ENCODE results near the gene TENM3.

The TENM3 gene

DNA sequence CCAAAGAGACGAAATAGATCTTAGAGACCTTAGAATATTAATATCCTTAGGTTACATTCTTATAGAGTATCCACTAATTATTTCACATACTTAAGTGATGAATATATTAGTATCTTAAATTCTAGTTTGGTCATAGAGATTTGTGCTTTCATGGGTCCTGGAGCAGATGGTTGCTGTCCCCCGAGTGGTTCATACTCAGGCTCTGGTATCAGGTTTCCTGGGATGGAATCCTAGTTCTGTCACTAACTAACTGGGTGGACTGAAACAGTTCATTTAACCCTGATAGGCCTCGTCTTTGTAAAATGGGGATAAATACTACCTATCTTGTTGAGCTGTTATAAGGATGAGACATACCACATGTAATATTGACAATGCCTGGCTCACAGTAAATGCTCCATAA, 264.6 kb downstream of the TENM3 start:
- no peak overlapping the region for H3K9ac ChIP-seq (ENCODE audit: low read depth in 1 of 2, low read length in 2 of 2)
- H3K36me3 ChIP-seq (ENCODE audit: control insufficient read depth in 1 of 2, insufficient read depth in 2 of 2, low read length in 2 of 2): no peaks in the 10 kb centered on the region
- no peaks in the 10 kb centered on the region for H3K9me3 ChIP-seq (ENCODE audit: control insufficient read depth in 1 of 2, low read length in 2 of 2)
- H3K4me3 ChIP-seq (ENCODE audit: low read depth in 1 of 2, low read length in 2 of 2): no peak overlapping the region
- no peaks in the 10 kb centered on the region for H3K27me3 ChIP-seq (ENCODE audit: control insufficient read depth in 1 of 2, insufficient read depth in 2 of 2, low read length in 2 of 2)
- H3K27ac ChIP-seq (ENCODE audit: low read depth, low read length): no peak overlapping the region
- H3K4me1 ChIP-seq (ENCODE audit: control insufficient read depth in 1 of 2, insufficient read depth in 2 of 2, low read length in 2 of 2): no peaks in the 10 kb centered on the region

DNA sequence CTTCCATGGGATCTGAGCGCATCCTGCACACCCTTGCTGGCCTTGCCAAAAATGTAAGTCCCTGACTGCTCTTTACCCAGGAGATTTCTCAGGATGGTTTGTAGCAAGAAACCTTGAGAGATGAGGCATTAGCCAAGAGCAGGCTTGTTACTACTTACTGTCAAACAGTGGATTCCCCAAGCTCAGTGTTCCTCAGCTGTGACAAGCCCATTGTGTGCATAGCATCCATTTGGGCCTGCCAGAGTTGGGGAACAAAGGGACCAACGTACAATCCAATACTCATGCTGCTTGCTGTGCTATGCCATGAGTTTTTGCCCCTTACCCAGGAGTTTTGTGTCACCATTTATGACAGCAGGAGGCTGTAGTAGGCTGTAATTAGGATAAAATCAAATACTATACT, 267.6 kb downstream of the TENM3 start:
- no peaks in the 10 kb centered on the region for H3K4me1 ChIP-seq (ENCODE audit: control insufficient read depth in 1 of 2, insufficient read depth in 2 of 2, low read length in 2 of 2)
- H3K9ac ChIP-seq (ENCODE audit: low read depth in 1 of 2, low read length in 2 of 2): no peak overlapping the region
- no peak overlapping the region for H3K27ac ChIP-seq (ENCODE audit: low read depth, low read length)
- no peak overlapping the region for H3K4me3 ChIP-seq (ENCODE audit: low read depth in 1 of 2, low read length in 2 of 2)
- H3K9me3 ChIP-seq (ENCODE audit: control insufficient read depth in 1 of 2, low read length in 2 of 2): no peaks in the 10 kb centered on the region
- H3K36me3 ChIP-seq (ENCODE audit: control insufficient read depth in 1 of 2, insufficient read depth in 2 of 2, low read length in 2 of 2): no peaks in the 10 kb centered on the region
- no peaks in the 10 kb centered on the region for H3K27me3 ChIP-seq (ENCODE audit: control insufficient read depth in 1 of 2, insufficient read depth in 2 of 2, low read length in 2 of 2)

DNA sequence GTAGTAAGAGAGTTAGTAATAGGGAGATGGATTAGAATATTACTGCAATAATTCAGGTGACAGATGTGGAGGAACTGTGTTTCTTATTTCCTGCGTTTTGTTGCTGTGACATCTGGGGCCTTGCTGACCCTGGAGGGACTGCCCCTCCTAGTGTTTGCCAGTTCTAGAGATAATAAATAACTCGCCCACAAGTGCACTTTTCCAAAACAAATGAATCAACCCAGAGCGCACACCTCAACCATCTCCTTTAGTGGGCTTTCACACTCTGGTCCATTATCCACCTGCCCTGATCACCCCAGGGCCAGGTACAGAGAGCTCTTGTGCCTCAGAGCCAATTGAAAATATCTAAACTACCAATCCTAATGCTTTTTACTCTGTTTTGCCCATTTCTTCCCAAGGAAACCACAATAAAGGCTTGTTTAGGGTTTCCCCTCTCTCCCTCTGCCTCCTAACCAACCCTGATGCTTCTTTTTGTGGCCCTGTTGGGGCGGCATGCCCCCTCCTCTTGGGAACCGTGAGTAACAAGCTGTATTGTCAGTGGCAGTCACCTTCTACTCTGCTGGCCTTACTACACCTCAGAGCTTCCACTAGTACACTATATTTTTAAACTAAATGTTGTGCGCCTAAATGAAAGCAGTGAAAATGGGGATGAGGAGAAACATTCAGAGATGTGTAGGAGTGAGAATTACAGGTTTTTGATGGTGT, 270.5 kb downstream of the TENM3 start:
- Histone ChIP-seq H3K36me3 (ENCODE audit: control insufficient read depth in 1 of 2, insufficient read depth in 2 of 2, low read length in 2 of 2) (no peaks in the 10 kb centered on the region), H3K9me3 (ENCODE audit: control insufficient read depth in 1 of 2, low read length in 2 of 2) (no peaks in the 10 kb centered on the region), H3K27me3 (ENCODE audit: control insufficient read depth in 1 of 2, insufficient read depth in 2 of 2, low read length in 2 of 2) (no peaks in the 10 kb centered on the region), H3K9ac (ENCODE audit: low read depth in 1 of 2, low read length in 2 of 2) (no peak overlapping the region), H3K4me3 (ENCODE audit: low read depth in 1 of 2, low read length in 2 of 2) (no peak overlapping the region), H3K4me1 (ENCODE audit: control insufficient read depth in 1 of 2, insufficient read depth in 2 of 2, low read length in 2 of 2) (no peaks in the 10 kb centered on the region), H3K27ac (ENCODE audit: low read depth, low read length) (no peak overlapping the region)

DNA sequence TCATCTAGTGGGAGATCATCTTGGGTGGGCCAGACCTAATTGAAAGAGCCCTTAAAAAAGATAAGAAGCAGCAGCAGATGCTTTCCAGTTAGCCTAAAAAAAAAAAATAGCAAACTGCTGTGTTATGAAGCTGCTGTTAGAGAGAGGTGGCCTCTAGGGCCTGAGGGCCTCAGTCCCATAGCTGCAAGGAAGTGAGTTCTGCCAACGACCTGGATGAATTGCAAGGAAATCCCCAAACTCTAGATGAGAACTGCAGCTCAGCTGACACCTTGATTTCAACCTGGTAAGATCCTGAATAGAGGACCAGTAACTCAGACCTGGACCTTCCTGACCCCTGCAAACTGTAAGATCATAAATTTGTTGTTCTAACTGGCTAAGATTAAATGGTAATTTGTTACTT, 275.2 kb downstream of the TENM3 start:
- Histone ChIP-seq H3K27ac (ENCODE audit: low read depth, low read length) (no peak overlapping the region), H3K4me3 (ENCODE audit: low read depth in 1 of 2, low read length in 2 of 2) (no peak overlapping the region), H3K4me1 (ENCODE audit: control insufficient read depth in 1 of 2, insufficient read depth in 2 of 2, low read length in 2 of 2) (no peaks in the 10 kb centered on the region), H3K9me3 (ENCODE audit: control insufficient read depth in 1 of 2, low read length in 2 of 2) (no peaks in the 10 kb centered on the region), H3K9ac (ENCODE audit: low read depth in 1 of 2, low read length in 2 of 2) (no peak overlapping the region), H3K27me3 (ENCODE audit: control insufficient read depth in 1 of 2, insufficient read depth in 2 of 2, low read length in 2 of 2) (no peaks in the 10 kb centered on the region), H3K36me3 (ENCODE audit: control insufficient read depth in 1 of 2, insufficient read depth in 2 of 2, low read length in 2 of 2) (no peaks in the 10 kb centered on the region)

DNA sequence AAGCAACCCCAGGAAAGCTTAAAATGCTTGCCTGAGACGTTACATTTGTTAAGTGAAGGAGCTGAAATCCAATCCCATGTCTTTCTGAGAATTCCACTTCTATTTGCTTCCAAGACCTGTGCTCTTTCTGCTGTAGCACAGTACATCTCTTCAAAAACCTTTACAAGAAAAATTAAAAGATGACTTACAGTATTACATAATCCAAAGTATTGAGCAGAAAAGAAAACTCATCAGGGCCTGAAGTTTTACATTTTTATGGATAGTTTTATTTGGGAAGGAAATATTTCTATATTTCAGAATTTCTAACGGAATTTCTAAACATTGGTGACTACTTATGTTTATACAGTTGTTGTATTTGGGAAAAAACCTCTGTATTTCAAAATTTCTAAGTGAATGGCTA, 276.3 kb downstream of the TENM3 start:
- Histone ChIP-seq H3K27me3 (ENCODE audit: control insufficient read depth in 1 of 2, insufficient read depth in 2 of 2, low read length in 2 of 2) (no peaks in the 10 kb centered on the region), H3K4me1 (ENCODE audit: control insufficient read depth in 1 of 2, insufficient read depth in 2 of 2, low read length in 2 of 2) (no peaks in the 10 kb centered on the region), H3K4me3 (ENCODE audit: low read depth in 1 of 2, low read length in 2 of 2) (no peak overlapping the region), H3K36me3 (ENCODE audit: control insufficient read depth in 1 of 2, insufficient read depth in 2 of 2, low read length in 2 of 2) (no peaks in the 10 kb centered on the region), H3K9ac (ENCODE audit: low read depth in 1 of 2, low read length in 2 of 2) (no peak overlapping the region), H3K9me3 (ENCODE audit: control insufficient read depth in 1 of 2, low read length in 2 of 2) (no peaks in the 10 kb centered on the region), H3K27ac (ENCODE audit: low read depth, low read length) (no peak overlapping the region)

DNA sequence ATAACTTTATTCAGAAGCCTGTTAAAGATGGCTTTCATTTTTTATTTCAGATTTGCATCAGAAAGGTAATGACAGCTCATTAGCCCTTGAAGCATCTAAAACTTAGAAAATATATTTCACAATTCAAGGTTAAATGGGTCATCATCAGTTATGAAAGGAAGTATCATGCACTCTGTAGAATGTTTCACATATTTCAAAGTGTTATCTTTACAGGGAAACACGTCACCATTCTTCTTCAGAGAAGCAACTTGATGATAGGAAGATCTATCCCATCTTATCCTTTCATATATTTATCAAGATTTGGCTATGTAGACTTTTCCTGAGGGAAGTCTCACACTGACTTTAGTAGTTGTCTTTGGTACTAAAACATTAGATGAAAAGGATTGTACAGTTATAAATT, 277.8 kb downstream of the TENM3 start:
- Histone ChIP-seq H3K27ac (ENCODE audit: low read depth, low read length) (no peak overlapping the region), H3K4me3 (ENCODE audit: low read depth in 1 of 2, low read length in 2 of 2) (no peak overlapping the region), H3K27me3 (ENCODE audit: control insufficient read depth in 1 of 2, insufficient read depth in 2 of 2, low read length in 2 of 2) (no peaks in the 10 kb centered on the region), H3K4me1 (ENCODE audit: control insufficient read depth in 1 of 2, insufficient read depth in 2 of 2, low read length in 2 of 2) (no peaks in the 10 kb centered on the region), H3K9me3 (ENCODE audit: control insufficient read depth in 1 of 2, low read length in 2 of 2) (no peaks in the 10 kb centered on the region), H3K9ac (ENCODE audit: low read depth in 1 of 2, low read length in 2 of 2) (no peak overlapping the region), H3K36me3 (ENCODE audit: control insufficient read depth in 1 of 2, insufficient read depth in 2 of 2, low read length in 2 of 2) (no peaks in the 10 kb centered on the region)

DNA sequence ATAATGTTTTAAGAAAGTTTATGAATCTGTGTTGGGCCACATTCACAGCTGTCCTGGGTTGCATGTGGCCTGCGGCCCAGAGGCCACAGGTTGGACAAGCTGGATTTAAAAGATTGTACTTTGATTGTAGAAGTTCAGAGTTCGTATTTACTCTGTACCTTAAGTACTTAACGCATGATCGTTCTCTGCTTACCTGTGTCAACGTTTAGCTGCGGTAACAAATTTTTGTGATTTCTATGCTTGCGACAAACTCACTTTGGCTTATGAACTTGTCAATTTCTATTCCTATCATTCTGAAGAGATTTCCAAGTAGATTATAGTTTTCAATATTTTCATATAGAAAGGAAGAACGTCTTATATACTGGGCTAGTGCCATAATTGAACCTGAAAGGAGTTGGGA, 285.6 kb downstream of the TENM3 start:
- Histone ChIP-seq H3K27ac (ENCODE audit: low read depth, low read length) (no peak overlapping the region), H3K36me3 (ENCODE audit: control insufficient read depth in 1 of 2, insufficient read depth in 2 of 2, low read length in 2 of 2) (no peaks in the 10 kb centered on the region)

DNA sequence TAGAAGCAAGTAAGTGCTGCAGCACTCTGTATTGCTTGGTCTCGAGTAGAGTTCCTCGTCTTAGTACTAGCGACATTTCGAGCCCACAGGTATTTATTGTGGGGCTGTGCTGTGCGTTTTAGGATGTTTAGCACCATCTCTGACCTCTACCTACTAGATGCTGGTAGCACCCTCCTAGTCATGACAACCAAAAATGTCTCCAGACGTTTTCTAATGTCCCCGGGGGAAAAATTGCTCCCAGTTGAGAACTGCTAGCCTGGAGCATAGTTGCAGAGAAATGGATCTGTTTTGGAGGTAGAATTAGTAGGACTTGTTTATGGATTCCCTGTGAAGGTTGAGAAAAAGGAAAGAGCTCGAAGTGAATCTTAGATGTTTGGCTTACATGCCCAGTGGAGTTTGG, 287.2 kb downstream of the TENM3 start:
- Histone ChIP-seq H3K27me3 (ENCODE audit: control insufficient read depth in 1 of 2, insufficient read depth in 2 of 2, low read length in 2 of 2) (no peaks in the 10 kb centered on the region), H3K9ac (ENCODE audit: low read depth in 1 of 2, low read length in 2 of 2) (no peak overlapping the region), H3K4me1 (ENCODE audit: control insufficient read depth in 1 of 2, insufficient read depth in 2 of 2, low read length in 2 of 2) (no peaks in the 10 kb centered on the region), H3K4me3 (ENCODE audit: low read depth in 1 of 2, low read length in 2 of 2) (no peak overlapping the region), H3K27ac (ENCODE audit: low read depth, low read length) (no peak overlapping the region), H3K36me3 (ENCODE audit: control insufficient read depth in 1 of 2, insufficient read depth in 2 of 2, low read length in 2 of 2) (no peaks in the 10 kb centered on the region), H3K9me3 (ENCODE audit: control insufficient read depth in 1 of 2, low read length in 2 of 2) (no peaks in the 10 kb centered on the region)

More for the DNA sequence above, 285.6 kb downstream of the TENM3 start:
- H3K27me3 ChIP-seq (ENCODE audit: control insufficient read depth in 1 of 2, insufficient read depth in 2 of 2, low read length in 2 of 2): no peaks in the 10 kb centered on the region
- no peak overlapping the region for H3K9ac ChIP-seq (ENCODE audit: low read depth in 1 of 2, low read length in 2 of 2)
- H3K4me1 ChIP-seq (ENCODE audit: control insufficient read depth in 1 of 2, insufficient read depth in 2 of 2, low read length in 2 of 2): no peaks in the 10 kb centered on the region
- H3K9me3 ChIP-seq (ENCODE audit: control insufficient read depth in 1 of 2, low read length in 2 of 2): no peaks in the 10 kb centered on the region
- H3K4me3 ChIP-seq (ENCODE audit: low read depth in 1 of 2, low read length in 2 of 2): no peak overlapping the region

DNA sequence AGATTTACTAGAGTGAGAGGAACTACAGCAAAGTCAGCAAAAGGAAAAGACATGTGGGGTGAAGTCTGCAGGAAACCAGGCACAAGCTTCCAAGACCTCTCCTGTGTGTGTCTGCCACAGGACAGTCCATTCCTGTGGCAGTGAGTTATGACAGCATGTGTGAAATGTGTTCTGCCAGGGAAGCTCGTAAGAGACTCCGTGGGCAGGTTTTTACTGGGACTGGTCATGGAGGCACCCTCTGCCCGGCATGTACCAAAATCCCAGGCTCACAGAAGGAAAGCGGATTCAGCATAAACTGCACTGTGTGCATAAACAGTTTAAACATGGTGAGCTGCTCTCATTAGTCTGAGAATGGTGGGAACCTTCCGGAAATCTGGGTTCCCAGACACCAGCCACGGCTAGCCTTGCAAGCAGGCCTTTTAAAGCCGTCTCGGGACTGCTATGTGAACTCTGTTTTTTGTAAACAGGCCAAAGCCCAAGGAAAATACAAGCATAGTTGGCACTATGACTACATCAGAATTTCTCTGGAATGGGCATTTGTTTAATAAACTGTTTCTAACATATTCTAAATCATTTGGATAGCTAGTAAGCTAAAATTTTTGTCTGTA, 288.5 kb downstream of the TENM3 start:
- Histone ChIP-seq H3K4me3 (ENCODE audit: low read depth in 1 of 2, low read length in 2 of 2) (no peak overlapping the region), H3K27ac (ENCODE audit: low read depth, low read length) (no peak overlapping the region), H3K9me3 (ENCODE audit: control insufficient read depth in 1 of 2, low read length in 2 of 2) (no peaks in the 10 kb centered on the region), H3K27me3 (ENCODE audit: control insufficient read depth in 1 of 2, insufficient read depth in 2 of 2, low read length in 2 of 2) (no peaks in the 10 kb centered on the region), H3K9ac (ENCODE audit: low read depth in 1 of 2, low read length in 2 of 2) (no peak overlapping the region), H3K36me3 (ENCODE audit: control insufficient read depth in 1 of 2, insufficient read depth in 2 of 2, low read length in 2 of 2) (no peaks in the 10 kb centered on the region), H3K4me1 (ENCODE audit: control insufficient read depth in 1 of 2, insufficient read depth in 2 of 2, low read length in 2 of 2) (no peaks in the 10 kb centered on the region)

DNA sequence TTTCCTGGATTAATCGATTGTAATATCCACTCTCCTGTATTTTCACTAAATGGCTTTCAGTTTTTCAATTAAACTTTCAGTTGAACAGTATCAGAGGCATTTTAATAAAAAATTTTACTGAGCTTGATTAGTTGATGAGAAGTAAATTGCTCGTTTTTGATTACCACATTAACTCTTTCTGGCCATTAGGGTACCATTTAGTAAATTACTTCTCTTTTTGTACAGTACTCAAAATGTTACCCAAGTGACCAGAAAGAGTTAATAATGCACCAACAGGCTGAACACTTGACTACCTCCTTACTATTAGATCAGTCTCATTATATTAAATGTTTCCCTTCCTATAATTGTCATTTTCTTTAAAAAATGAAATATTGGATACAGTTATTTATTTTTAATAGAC, 289.2 kb downstream of the TENM3 start:
- Histone ChIP-seq H3K4me3 (ENCODE audit: low read depth in 1 of 2, low read length in 2 of 2) (no peak overlapping the region), H3K36me3 (ENCODE audit: control insufficient read depth in 1 of 2, insufficient read depth in 2 of 2, low read length in 2 of 2) (no peaks in the 10 kb centered on the region), H3K9me3 (ENCODE audit: control insufficient read depth in 1 of 2, low read length in 2 of 2) (no peaks in the 10 kb centered on the region), H3K27ac (ENCODE audit: low read depth, low read length) (no peak overlapping the region), H3K4me1 (ENCODE audit: control insufficient read depth in 1 of 2, insufficient read depth in 2 of 2, low read length in 2 of 2) (no peaks in the 10 kb centered on the region), H3K9ac (ENCODE audit: low read depth in 1 of 2, low read length in 2 of 2) (no peak overlapping the region), H3K27me3 (ENCODE audit: control insufficient read depth in 1 of 2, insufficient read depth in 2 of 2, low read length in 2 of 2) (no peaks in the 10 kb centered on the region)
